Lower leg skin (tissue), 3 donors: ENCODE data around the gene NDE1.

Experiments
- CTCF ChIP-seq, 3 donors: fragments of 450-650 bp; IDR thresholded peaks; one replicate each; pipeline ENCODE4 v1.5.1; 2016; ENCODE audit warnings: antibody characterized with exemption in 3 of 3, mild to moderate bottlenecking in 3 of 3, moderate library complexity in 2 of 3
- POLR2A ChIP-seq, 2 donors: fragments of 450-650 bp; IDR thresholded peaks; one replicate each; pipeline ENCODE4 v1.6.1; 2016 to 2017; ENCODE audit warnings: antibody characterized with exemption in 2 of 2, mild to moderate bottlenecking in 1 of 2, moderate library complexity in 1 of 2

GRCh38 chr16:15708096-15708495, 58.1 kb downstream of the NDE1 start:
- TF ChIP-seq CTCF (IDR thresholded peaks at IDR 0.05) (no peak), POLR2A (IDR thresholded peaks at IDR 0.05) (no peak)
